ENCODE measurements around the gene GALK1.

Gene GALK1

GRCh38 chr17:75809631-75810111 is 44.7 kb upstream of the GALK1 start:
- no peaks in the 10 kb centered on the region for H3K9me2 ChIP-seq (replicated peaks; ENCODE audit: insufficient read depth, low read length)
- H3K4me2 ChIP-seq (ENCODE audit: low read depth, low read length) = no peak overlapping the region
- peaks cover 5% of the 10 kb centered on the region; the same call in 1 of the 2 replicates for H3K36me3 ChIP-seq (replicated peaks; ENCODE audit: insufficient read depth, low read length)
- H2AFZ ChIP-seq (ENCODE audit: low read length) = no peak overlapping the region
- no peaks in the 10 kb centered on the region for H3K4me1 ChIP-seq (ENCODE audit: low read length)
- DNase-seq = no peak
- H4K20me1 ChIP-seq (ENCODE audit: insufficient read depth, low read length) = no peaks in the 10 kb centered on the region
- TF ChIP-seq CTCF (IDR thresholded peaks at IDR 0.05; ENCODE audit: low read length) (no peak), EZH2phosphoT487 (IDR thresholded peaks at IDR 0.05; ENCODE audit: low read length) (no peak), EZH2 (optimal IDR thresholded peaks at IDR 0.05; ENCODE audit: low read depth, low read length) (no peak)
- H3K9me3 ChIP-seq (replicated peaks; ENCODE audit: insufficient read depth, low read length) = no peaks in the 10 kb centered on the region
- no peak overlapping the region for H3K9ac ChIP-seq (ENCODE audit: low read length)
- H3K27me3 ChIP-seq (replicated peaks; ENCODE audit: insufficient read depth, low read length) = no peaks in the 10 kb centered on the region
- H3K4me3 ChIP-seq (ENCODE audit: low read length) = no peak overlapping the region
- no peaks in the 10 kb centered on the region for H3F3A ChIP-seq (ENCODE audit: insufficient read depth, low read length)
- H3K79me2 ChIP-seq (ENCODE audit: low read length) = no peaks in the 10 kb centered on the region
- no peak overlapping the region for H3K27ac ChIP-seq (ENCODE audit: low read length)

GRCh38 chr17:75808905-75809621 is 44.1 kb upstream of the GALK1 start:
- no peak for DNase-seq

GRCh38 chr17:75808549-75808904 is 43.5 kb upstream of the GALK1 start:
- Histone ChIP-seq H3K4me3 (ENCODE audit: low read length) (no peak overlapping the region), H3K9me3 (replicated peaks; ENCODE audit: insufficient read depth, low read length) (no peaks in the 10 kb centered on the region), H4K20me1 (ENCODE audit: insufficient read depth, low read length) (no peaks in the 10 kb centered on the region), H3F3A (ENCODE audit: insufficient read depth, low read length) (no peaks in the 10 kb centered on the region), H3K9ac (ENCODE audit: low read length) (no peak overlapping the region), H3K9me2 (replicated peaks; ENCODE audit: insufficient read depth, low read length) (no peaks in the 10 kb centered on the region), H3K79me2 (ENCODE audit: low read length) (no peaks in the 10 kb centered on the region), H3K27me3 (replicated peaks; ENCODE audit: insufficient read depth, low read length) (no peaks in the 10 kb centered on the region), H3K4me1 (ENCODE audit: low read length) (no peaks in the 10 kb centered on the region), H3K4me2 (ENCODE audit: low read depth, low read length) (no peak overlapping the region), H2AFZ (ENCODE audit: low read length) (no peak overlapping the region), H3K36me3 (replicated peaks; ENCODE audit: insufficient read depth, low read length) (peaks cover 5% of the 10 kb centered on the region; the same call in 1 of the 2 replicates), H3K27ac (ENCODE audit: low read length) (no peak overlapping the region)
- DNase-seq = no peak
- TF ChIP-seq EZH2phosphoT487 (IDR thresholded peaks at IDR 0.05; ENCODE audit: low read length) (no peak), EZH2 (optimal IDR thresholded peaks at IDR 0.05; ENCODE audit: low read depth, low read length) (no peak), CTCF (IDR thresholded peaks at IDR 0.05; ENCODE audit: low read length) (no peak)

More at GRCh38 chr17:75808905-75809621, 44.1 kb upstream of the GALK1 start:
- Histone ChIP-seq H3K4me3 (ENCODE audit: low read length) (no peak overlapping the region), H3K79me2 (ENCODE audit: low read length) (no peaks in the 10 kb centered on the region), H3K9ac (ENCODE audit: low read length) (no peak overlapping the region), H2AFZ (ENCODE audit: low read length) (no peak overlapping the region), H3F3A (ENCODE audit: insufficient read depth, low read length) (no peaks in the 10 kb centered on the region), H4K20me1 (ENCODE audit: insufficient read depth, low read length) (no peaks in the 10 kb centered on the region), H3K27ac (ENCODE audit: low read length) (no peak overlapping the region), H3K9me3 (replicated peaks; ENCODE audit: insufficient read depth, low read length) (no peaks in the 10 kb centered on the region), H3K36me3 (replicated peaks; ENCODE audit: insufficient read depth, low read length) (peaks cover 5% of the 10 kb centered on the region; the same call in 1 of the 2 replicates), H3K27me3 (replicated peaks; ENCODE audit: insufficient read depth, low read length) (no peaks in the 10 kb centered on the region), H3K9me2 (replicated peaks; ENCODE audit: insufficient read depth, low read length) (no peaks in the 10 kb centered on the region), H3K4me1 (ENCODE audit: low read length) (no peaks in the 10 kb centered on the region), H3K4me2 (ENCODE audit: low read depth, low read length) (no peak overlapping the region)
- TF ChIP-seq EZH2phosphoT487 (IDR thresholded peaks at IDR 0.05; ENCODE audit: low read length) (no peak), EZH2 (optimal IDR thresholded peaks at IDR 0.05; ENCODE audit: low read depth, low read length) (no peak), CTCF (IDR thresholded peaks at IDR 0.05; ENCODE audit: low read length) (no peak)
